Measurements from ENCODE around the gene AAK1.
A peak's percentile ranks its signal among the peaks of the same experiment; 100 is the strongest.
"Not testable (repeated sequence)": the region's sequence is repeated elsewhere in the genome, so short reads cannot be mapped to it uniquely, and the experiment has no call there.

AAK1 gene

DNA sequence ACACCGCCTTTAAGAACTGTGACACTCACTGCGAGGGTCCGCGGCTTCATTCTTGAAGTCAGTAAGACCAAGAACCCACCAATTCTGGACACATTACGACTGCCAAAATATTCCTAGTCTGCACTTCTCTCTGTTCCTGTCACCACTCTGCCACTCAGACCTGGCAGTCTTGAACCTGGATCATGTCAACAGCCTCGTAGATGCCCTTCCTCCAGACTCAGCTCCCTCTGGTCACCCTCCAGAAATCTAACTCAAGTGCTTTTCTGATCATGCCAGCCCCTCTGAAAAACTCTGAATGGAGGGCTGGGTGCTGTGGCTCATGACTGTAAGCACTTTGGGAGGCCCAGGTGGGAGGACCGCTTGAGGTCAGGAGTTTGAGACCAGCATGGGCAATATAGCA, 20.3 kb downstream of the AAK1 start:
- DNase-seq, result no peak

DNA sequence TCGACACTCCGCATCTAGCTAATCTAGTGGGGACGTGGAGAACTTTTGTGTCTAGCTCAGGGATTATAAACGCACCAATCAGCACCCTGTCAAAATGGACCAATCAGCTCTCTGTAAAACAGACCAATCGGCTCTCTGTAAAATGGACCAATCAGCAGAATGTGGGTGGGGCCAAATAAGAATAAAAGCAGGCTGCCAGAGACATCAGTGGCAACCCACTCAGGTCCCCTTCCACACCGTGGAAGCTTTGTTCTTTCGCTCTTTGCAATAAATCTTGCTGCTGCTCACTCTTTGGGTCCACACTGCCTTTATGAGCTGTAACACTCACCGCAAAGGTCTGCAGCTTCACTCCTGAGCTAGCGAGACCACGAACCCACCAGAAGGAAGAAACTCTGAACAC, 20.7 kb downstream of the AAK1 start:
- DNase-seq, result not testable (repeated sequence)

DNA sequence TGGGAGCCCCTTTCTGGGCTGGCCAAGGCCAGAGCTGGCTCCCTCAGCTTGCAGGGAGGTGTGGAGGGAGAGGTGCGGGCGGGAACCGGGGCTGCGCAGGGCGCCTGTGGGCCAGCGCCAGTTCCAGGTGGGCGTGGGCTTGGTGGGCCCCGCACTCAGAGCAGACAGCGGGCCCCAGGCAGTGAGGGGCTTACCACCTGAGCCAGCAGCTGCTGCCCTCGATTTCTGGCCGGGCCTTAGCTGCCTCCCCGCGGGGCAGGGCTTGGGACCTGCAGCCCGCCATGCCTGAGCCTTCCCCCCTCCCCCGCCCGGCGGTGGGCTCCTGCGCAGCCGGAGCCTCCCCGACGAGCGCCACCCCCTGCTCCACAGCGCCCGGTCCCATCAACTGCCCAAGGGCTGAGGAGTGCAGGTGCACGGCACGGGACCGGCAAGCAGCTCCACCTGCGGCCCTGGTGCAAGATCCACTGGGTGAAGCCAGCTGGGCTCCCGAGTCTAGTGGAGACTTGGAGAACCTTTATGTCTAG, 21.5 kb downstream of the AAK1 start:
- DNase-seq, result not testable (repeated sequence)

DNA sequence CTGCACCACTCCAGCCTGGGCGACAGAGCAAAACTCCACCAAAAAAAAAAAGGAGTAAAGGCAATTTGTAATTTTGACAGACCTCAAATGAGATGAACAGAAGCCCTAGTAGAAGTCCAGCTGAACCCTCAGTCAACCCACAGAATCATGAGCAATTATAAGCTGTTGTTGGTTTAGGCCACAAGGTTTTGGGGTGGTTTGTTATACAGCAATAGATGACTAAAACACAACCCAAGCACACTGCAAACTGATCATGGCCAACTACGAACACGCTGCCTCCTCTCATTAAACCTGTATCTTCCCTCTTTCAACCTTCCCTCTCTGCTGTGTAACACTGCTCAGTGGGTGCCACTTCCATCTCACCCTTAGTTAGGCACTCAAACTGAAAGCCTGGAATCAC, 22.1 kb downstream of the AAK1 start:
- no peak for DNase-seq

GRCh38 chr2:69620870-69621269, 22.7 kb downstream of the AAK1 start:
- no peak for DNase-seq

DNA sequence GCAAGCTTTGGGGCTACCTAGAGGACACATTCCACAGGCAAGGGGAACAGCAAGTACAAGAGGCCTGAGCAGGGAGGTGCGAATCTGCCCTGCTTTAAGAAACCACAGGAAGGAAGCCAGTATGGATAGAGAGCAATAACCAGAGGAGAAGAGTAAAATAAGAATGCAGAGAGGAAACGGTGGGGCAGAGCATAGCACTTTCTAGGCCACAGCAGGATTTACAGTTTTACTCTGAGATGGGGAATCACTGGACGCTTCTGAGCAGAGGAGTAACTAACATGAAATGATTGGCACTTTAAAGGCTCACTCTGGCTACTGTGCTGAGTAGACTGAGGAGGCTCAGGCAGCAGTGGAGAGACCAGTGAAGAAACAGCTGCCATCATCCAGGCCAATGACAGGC, 23.8 kb downstream of the AAK1 start:
- DNase-seq, result no peak

DNA sequence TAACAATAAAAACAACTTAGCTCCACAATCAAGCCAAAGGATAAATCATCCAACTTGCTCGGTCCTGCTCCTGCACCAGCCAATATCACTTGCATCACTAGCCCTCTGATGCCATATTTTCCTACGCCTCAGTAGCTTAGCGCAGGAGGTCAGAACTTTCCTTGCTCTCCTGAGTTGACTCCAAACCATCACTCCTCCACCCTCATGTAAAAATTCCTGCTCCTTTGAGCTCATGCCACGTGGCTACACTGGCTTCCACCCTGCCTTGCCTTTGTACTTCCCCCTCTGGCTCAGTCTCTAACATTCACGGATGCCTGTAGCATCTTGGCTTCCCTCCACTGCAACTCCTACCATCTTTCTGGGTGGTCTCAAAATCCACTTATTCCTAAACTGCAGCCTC, 25.2 kb downstream of the AAK1 start:
- no peak for DNase-seq

- no peak for DNase-seq
Measured at GRCh38 chr2:69617744-69618143, 25.8 kb downstream of the AAK1 start.

DNA sequence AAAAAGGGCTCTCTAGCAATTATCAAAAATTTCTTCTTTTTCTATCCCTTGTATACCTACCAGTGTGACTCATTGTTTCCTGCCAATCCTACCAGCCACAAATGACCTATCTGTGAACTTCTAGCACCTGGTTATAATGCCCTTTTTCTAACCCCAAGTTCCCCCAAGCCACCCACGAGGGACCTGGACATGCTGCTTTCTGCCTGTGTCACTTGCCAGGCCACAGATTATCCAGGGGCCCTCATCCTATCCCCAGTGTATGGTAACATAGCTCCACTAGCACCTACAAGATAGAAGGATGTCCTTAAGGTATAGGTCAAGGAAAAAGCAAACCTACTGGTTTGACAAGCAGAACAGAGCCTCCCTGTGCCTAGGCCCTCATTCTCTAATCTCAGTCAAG, 26.8 kb downstream of the AAK1 start:
- DNase-seq, result no peak

DNA sequence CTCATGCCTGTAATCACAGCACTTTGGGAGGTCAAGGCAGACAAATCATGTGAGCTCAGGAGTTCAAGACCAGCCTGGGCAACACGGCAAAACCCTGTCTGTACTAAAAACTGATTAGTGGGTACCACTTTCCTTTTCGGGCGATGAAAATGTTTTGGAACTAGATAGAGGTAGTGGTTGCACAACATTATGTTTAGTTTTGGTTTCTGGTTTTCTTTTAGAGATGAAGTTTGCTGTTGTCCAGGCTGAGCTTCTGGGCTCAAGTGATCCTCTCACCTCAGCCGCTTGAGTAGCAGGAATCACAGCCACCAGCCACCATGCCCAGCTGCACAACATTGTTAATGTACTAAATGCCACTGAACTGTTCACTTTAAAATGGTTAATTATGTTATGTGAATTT, 27.6 kb downstream of the AAK1 start:
- no peak for DNase-seq

- DNase-seq, result no peak
Measured at GRCh38 chr2:69615078-69615625, 28.4 kb downstream of the AAK1 start.

- DNase-seq, result no peak
Measured at GRCh38 chr2:69612707-69613106, 30.8 kb downstream of the AAK1 start.

GRCh38 chr2:69612200-69612599, 31.3 kb downstream of the AAK1 start:
- no peak for DNase-seq

DNA sequence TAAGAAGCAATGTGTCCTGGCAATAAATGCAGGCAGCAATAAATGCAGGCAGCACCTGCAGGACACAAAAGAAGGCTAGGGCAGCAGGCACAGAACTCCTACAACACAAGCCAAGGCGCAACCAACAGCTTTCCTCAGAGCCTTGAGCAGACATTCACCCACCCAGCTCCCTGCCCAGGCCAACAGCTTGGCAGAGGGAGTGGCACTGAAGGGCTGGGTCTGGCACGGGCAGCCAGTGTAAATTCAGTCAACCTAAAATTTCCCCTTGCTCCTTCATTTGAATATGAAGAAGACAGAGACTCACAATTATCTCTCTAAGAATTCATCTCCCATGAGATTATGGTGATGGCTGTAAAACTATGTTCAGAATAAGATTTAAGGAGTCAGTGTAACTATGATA, 35.4 kb downstream of the AAK1 start:
- DNase-seq, result no peak

DNA sequence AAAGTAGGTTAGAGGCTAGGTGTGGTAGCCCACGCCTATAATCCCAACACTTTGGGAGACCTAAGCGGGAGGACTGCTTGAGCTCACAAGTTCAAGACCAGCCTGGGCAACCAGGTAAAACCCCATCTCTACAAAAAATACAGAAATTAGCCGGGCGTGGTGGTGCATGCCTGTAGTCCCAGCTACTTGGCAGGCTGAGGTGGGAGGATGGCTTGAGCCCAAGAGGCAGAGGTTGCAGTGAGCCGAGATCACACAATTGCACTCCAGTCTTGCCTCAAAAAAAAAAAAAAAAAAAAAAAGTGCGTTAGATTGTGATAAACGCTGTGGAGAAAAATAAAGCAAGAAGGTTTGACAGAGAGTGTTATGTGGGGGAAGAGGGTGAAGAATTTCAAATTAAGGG, 36.8 kb downstream of the AAK1 start:
- not testable (repeated sequence) for DNase-seq

GRCh38 chr2:69605284-69605683, 38.3 kb downstream of the AAK1 start:
- DNase-seq, result no peak

GRCh38 chr2:69604836-69605235, 38.7 kb downstream of the AAK1 start:
- no peak for DNase-seq

- DNase-seq, result no peak
Measured at GRCh38 chr2:69604026-69604678, 39.4 kb downstream of the AAK1 start.

DNA sequence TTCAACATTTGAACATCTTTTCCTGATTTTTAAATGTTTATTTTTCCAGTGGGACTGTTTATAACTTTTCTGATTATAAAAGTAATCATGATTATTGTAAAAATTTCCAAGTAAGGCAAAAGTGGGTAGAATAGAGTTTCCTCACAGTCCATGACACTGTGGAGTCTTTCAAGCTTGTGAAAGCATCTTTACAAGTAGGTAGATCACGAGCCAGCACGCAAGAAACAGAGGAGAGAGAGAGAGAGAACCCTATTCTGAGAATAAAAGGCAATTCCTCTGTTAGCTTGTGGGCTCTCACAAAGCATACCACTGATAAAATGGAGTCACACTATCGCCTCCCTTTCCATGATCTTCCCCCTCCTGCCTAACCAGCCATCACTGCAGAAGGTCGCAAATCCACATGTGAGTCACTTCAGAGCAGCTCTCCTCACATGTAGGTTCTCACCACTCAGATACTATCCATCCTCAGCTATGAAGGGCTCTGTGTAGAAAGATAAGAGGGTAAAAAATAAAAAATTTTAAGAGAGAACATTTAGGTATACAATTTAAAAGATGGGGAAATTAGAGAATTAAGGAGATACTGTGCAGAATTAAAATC, 40.3 kb downstream of the AAK1 start:
- no peak for DNase-seq

GRCh38 chr2:69601179-69601612, 42.3 kb downstream of the AAK1 start:
- peak; percentile 88 for DNase-seq

DNA sequence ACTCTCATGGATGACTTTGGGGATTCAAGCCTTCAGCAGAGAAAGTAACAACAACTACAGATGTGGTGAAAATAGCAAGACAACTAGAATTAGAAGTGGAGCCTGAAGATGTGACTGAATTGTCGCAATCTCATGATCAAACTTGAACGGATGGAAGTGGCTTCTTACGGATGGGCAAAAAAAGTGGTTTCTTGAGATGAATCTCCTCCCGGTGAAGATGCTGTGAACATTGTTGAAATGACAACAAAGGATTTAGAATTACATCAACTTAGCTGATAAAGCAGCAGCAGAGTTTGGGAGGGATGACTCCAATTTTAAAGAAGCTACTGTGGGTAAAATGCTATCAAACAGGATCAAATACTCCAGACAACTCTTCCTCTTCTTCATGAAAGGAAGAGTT, 43.1 kb downstream of the AAK1 start:
- no peak for DNase-seq

DNA sequence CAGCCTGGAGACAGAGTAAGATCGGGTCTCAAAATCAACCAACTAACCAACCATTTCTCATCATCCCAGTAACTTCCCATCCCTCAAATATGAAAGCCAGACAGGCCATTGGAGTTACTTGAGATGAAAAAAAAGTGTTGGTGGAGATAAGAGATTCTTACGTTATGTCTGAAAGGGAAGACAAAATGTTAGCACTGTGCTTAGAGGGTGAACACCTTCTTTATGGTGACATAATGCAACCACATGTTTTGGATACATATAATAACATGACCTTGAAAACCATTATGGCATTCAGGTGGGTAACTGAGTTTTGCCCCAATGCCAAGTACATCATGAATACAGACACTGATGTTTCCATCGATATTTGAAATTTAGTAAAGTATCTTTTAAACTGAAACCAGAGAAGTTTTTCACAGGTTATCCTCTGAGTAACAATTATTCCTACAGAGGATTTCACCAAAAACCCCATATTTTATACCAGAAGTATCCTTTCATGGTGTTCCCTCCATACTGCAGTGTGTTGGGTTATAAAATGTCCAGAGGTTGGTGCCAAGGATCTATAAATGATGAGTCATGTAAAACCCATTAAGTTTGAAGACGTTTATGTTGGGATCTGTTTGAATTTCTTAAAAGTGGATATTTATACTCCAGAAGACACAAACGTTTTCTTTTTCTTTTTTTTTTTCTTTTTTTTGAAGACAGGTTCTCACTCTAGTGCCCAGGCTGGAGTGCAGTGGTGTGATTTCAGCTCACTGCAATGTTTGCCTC, 45.5 kb downstream of the AAK1 start:
- no peak for DNase-seq

DNA sequence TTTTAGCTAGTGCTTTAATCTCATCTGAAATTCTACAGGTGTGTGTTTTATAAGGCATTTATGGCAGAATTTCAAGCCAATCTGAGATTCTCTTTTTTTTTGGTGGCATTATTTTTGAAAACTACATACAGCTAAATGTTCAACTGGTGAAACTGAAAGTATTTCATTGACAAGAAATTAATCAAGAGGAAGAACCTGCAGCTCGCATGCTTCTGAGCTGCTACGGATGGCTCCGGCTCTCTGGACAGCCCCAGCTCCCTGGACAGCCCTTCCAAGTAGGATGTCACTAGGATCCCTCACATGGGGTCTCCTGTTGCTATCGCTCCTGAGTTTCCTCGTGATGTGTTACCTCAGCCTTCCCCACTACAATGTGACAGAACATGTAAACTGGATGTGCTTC, 46.4 kb downstream of the AAK1 start:
- DNase-seq, result no peak

GRCh38 chr2:69594341-69594740, 49.2 kb downstream of the AAK1 start:
- no peak for DNase-seq
